OCI-LY7 (cell line): Measurements from ENCODE around the gene FMNL1. TPM values are rescaled to one million over a fixed set of nuclear protein-coding genes. Genes with fewer than 3 reads are reported as not detected.

Experiments used
- BruUV-seq: library from RNA; stranded (reverse); fragments of 400-500 nt; replicated peaks from 2 replicates; lab custom pipeline; 2021; lab: Mats Ljungman, UMichigan
- CTCF ChIA-PET: fragments of 300-600 bp; sonication (Branson Sonifier 250); formaldehyde crosslinking; loops from one replicate; lab custom pipeline; 2022; ENCODE audit warnings: antibody characterized with exemption; ENCODE audit not compliant: unreplicated experiment; lab: Charles Lee
- POLR2A ChIA-PET: fragments of 300-600 bp; sonication (Branson Sonifier 250); formaldehyde crosslinking; loops from one replicate; lab custom pipeline; 2022; ENCODE audit warnings: antibody characterized with exemption; lab: Charles Lee
- DNase-seq: peaks from one replicate; pipeline ENCODE4 v3.0.0-alpha.2; 2015; ENCODE audit warnings: low spot score
- H2AFZ ChIP-seq: fragments of 200-600 bp; sonication (generic), shearing (Covaris generic); 2 replicates; pipeline ENCODE4 v1.6.1; 2014; ENCODE audit warnings: mild to moderate bottlenecking, antibody characterized with exemption, low read length, moderate library complexity
- H3K27ac ChIP-seq: fragments of 200-600 bp; sonication (generic); 2 replicates; pipeline ENCODE4 v1.5.1; 2014; ENCODE audit warnings: mixed run types, low read depth, mild to moderate bottlenecking, moderate library complexity, low read length, inconsistent platforms; ENCODE audit not compliant: poor library complexity, severe bottlenecking
- H3K36me3 ChIP-seq: fragments of 200-600 bp; sonication (generic); 2 replicates; pipeline ENCODE4 v1.6.1; 2014; ENCODE audit warnings: mild to moderate bottlenecking, antibody characterized with exemption, low read length, moderate library complexity, mixed read lengths; ENCODE audit not compliant: insufficient read depth
- H3K4me1 ChIP-seq: fragments of 200-600 bp; sonication (generic); 2 replicates; pipeline ENCODE4 v1.5.1; 2014; ENCODE audit warnings: mild to moderate bottlenecking, low read length; ENCODE audit not compliant: insufficient read depth, poor library complexity, severe bottlenecking
- H3K4me2 ChIP-seq: fragments of 200-600 bp; sonication (generic); 2 replicates; pipeline ENCODE4 v1.6.1; 2014; ENCODE audit warnings: mild to moderate bottlenecking, low read length
- H3K4me3 ChIP-seq: fragments of 200-600 bp; sonication (generic); 2 replicates; pipeline ENCODE4 v1.5.1; 2014; ENCODE audit warnings: mild to moderate bottlenecking, low read depth, low read length; ENCODE audit not compliant: poor library complexity, severe bottlenecking
- H3K79me2 ChIP-seq: fragments of 200-600 bp; sonication (generic); 2 replicates; pipeline ENCODE4 v1.6.1; 2016; ENCODE audit warnings: low read depth, mild to moderate bottlenecking, low read length, moderate library complexity, mixed read lengths; ENCODE audit not compliant: insufficient read depth
- H3K9me2 ChIP-seq: fragments of 200-600 bp; sonication (generic); 2 replicates; pipeline ENCODE4 v1.6.1; 2016; ENCODE audit warnings: mild to moderate bottlenecking, low read length, mixed read lengths; ENCODE audit not compliant: insufficient read depth
- H3K9me3 ChIP-seq: fragments of 200-600 bp; sonication (generic); 2 replicates; pipeline ENCODE4 v1.6.1; 2014; ENCODE audit warnings: mild to moderate bottlenecking, mixed run types, low read length, mixed read lengths
- H4K20me1 ChIP-seq: fragments of 200-600 bp; sonication (generic); 2 replicates; pipeline ENCODE4 v1.6.1; 2014; ENCODE audit warnings: mild to moderate bottlenecking, antibody characterized with exemption, low read length, moderate library complexity, mixed read lengths; ENCODE audit not compliant: insufficient read depth
- EZH2phosphoT487 ChIP-seq: fragments of 200-600 bp; sonication (generic); IDR thresholded peaks from 2 replicates; pipeline ENCODE4 v1.6.1; 2018; ENCODE audit warnings: low read depth, borderline replicate concordance, mild to moderate bottlenecking, mixed run types, antibody characterized with exemption, low read length, moderate library complexity, mixed read lengths
- intact Hi-C: fragments of 100-400 bp; cut with micrococcal nuclease; formaldehyde crosslinking; loops from one replicate; pipeline ENCODE4 v1.10.0; 2022; ENCODE audit not compliant: unreplicated experiment
- total RNA-seq, 2 experiments: library from RNA; depleted of rRNA in 1 of 2; stranded (reverse); fragments of >200 nt in 1 of 2; shearing (Covaris generic) in 1 of 2; gene quantifications; 2 replicates each; pipeline ENCODE4 v1.2.3, GENCODE V29; 2014 to 2022
- TF ChIP-seq, protein P1 (sequence below): fragments of 200-600 bp; sonication (generic); conservative IDR thresholded peaks from 2 replicates; pipeline ENCODE4 v1.5.1; 2014; ENCODE audit warnings: mild to moderate bottlenecking, antibody characterized with exemption, low read length, moderate library complexity, mixed read lengths

Gene FMNL1
- total RNA-seq, 2 experiments from 2014 or later: 55.1 to 133 TPM

DNA sequence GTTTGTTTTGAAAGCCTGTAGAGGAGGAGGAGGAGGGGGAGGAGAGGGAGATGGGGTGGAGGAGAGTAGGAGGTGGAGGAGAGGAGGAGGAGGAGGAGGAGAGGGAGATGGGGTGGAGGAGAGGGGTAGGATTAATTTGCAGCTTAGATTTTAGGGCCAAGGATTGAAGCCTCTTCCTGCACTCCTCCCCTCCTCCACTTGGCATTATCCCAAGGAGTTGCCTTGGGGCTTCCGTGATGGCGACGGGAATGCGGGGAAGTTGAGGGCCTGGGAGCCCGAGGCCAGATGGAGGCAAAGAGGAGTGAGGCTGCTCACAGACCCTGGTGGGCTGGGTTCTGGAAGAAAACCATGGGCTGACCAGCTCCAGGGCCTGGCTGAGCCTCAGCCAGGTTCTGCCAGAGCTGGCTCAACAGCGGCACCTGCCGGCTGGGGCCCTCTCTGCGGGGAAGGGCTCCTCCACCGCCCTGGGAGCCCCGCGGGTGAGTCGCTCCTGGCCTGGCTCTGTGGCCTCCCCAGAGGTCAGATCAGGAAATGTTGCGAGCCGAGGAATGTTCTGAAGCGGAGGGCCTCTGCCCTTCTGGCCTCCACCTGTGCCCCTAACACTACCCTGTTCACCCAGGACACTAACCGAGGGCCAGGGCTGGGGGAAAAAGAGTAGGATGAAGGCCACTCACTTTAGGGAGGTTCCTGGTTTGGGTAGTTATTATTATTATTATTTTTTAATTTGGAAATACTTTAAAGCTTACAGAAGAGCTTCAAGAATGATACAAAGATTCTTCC, 23.9 kb upstream of the FMNL1 start:
- BruUV-seq: no TSS peak
- Histone ChIP-seq H3K9me3 (no peaks in the 10 kb centered on the region), H3K4me3 (no peak overlapping the region), H3K4me2 (peak overlapping the region; percentile 31; the same call in 1 of the 2 replicates), H3K9me2 (no peaks in the 10 kb centered on the region), H4K20me1 (no peaks in the 10 kb centered on the region), H3K36me3 (no peaks in the 10 kb centered on the region), H3K27ac (no peak overlapping the region), H3K4me1 (peaks cover 12% of the 10 kb centered on the region), H3K79me2 (no peaks in the 10 kb centered on the region), H2AFZ (peak overlapping the region; percentile 53)
- CTCF ChIA-PET: interaction anchor here (0.6 to 1.3 kb wide), 8 partner anchors 13 to 212 kb away, joined by 3 to 9 read pairs (median 4); partner anchors contain the start of gene ACBD4
- TF ChIP-seq EZH2phosphoT487: no peak
- TF ChIP-seq, protein P1, sequence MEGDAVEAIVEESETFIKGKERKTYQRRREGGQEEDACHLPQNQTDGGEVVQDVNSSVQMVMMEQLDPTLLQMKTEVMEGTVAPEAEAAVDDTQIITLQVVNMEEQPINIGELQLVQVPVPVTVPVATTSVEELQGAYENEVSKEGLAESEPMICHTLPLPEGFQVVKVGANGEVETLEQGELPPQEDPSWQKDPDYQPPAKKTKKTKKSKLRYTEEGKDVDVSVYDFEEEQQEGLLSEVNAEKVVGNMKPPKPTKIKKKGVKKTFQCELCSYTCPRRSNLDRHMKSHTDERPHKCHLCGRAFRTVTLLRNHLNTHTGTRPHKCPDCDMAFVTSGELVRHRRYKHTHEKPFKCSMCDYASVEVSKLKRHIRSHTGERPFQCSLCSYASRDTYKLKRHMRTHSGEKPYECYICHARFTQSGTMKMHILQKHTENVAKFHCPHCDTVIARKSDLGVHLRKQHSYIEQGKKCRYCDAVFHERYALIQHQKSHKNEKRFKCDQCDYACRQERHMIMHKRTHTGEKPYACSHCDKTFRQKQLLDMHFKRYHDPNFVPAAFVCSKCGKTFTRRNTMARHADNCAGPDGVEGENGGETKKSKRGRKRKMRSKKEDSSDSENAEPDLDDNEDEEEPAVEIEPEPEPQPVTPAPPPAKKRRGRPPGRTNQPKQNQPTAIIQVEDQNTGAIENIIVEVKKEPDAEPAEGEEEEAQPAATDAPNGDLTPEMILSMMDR: peak; percentile 99
- POLR2A ChIA-PET: interaction anchor here (0.6 to 1.7 kb wide), 5 partner anchors 44 to 62 kb away, joined by 3 to 8 read pairs (median 4); partner anchors contain the start of genes ACBD4 and HEXIM1
- intact Hi-C loops: loop anchor here (1.0 kb wide), 2 partner anchors 48 to 62 kb away; partner anchors contain the start of gene ACBD4
- peak; percentile 89 for DNase-seq

DNA sequence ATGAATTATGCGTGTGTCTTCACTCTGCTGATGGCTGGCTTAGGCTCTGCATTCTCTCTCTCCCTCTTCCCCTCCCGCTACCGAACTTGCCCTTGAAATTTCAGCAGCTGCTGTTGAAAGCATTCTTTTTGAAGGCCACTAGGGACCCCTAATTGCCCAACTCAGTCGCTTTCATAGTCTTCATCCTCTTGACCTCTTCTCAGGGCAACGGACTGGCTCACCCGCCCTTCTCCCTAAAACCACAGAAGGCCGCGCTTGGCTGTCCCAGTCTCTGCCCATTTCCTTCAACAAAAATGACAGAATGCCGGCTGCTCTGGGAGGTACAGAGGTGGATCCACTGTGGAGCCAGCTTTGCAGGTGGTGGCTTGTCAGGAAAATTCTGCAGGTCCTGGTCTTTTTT, 21.0 kb upstream of the FMNL1 start:
- H3K79me2 ChIP-seq: no peaks in the 10 kb centered on the region

More for the DNA sequence above, 21.0 kb upstream of the FMNL1 start:
- peak; percentile 20 for DNase-seq
- TF ChIP-seq, protein P1: 0 out of 2 replicates have a peak, but pooled peaks have one; percentile 20
- no peak for TF ChIP-seq EZH2phosphoT487
- ChIA-PET CTCF (no interaction called here), POLR2A (no interaction called here)
- no peak overlapping the region for H3K27ac ChIP-seq
- no TSS peak for BruUV-seq
- H3K9me2 ChIP-seq: no peaks in the 10 kb centered on the region
- no peak overlapping the region for H3K4me3 ChIP-seq
- no peaks in the 10 kb centered on the region for H4K20me1 ChIP-seq
- H3K9me3 ChIP-seq: no peaks in the 10 kb centered on the region
- H2AFZ ChIP-seq: no peak overlapping the region
- H3K4me1 ChIP-seq: peaks cover 12% of the 10 kb centered on the region
- H3K36me3 ChIP-seq: no peaks in the 10 kb centered on the region
- no peak overlapping the region for H3K4me2 ChIP-seq
- intact Hi-C loops: no loop called here
